Osteoblast (primary cell): Measurements from ENCODE around the gene ARRB2. TPM values are rescaled to one million over a fixed set of nuclear protein-coding genes. Genes with fewer than 3 reads are reported as not detected.

Experiments
- DNase-seq: peaks from one replicate; pipeline ENCODE4 v3.0.0; 2011; ENCODE audit warnings: low spot score, mixed read lengths; ENCODE audit not compliant: insufficient read length; ENCODE audit errors: missing footprints
- H2AFZ ChIP-seq: 2 replicates; pipeline ENCODE4 v1.6.0; 2011; ENCODE audit warnings: mild to moderate bottlenecking, low read length
- H3K27ac ChIP-seq: 2 replicates; pipeline ENCODE4 v1.5.1; 2011; ENCODE audit warnings: mild to moderate bottlenecking, low read depth, low read length, moderate library complexity
- H3K27me3 ChIP-seq: 2 replicates; pipeline ENCODE4 v1.6.0; 2012; ENCODE audit warnings: mild to moderate bottlenecking, control low read depth, inconsistent platforms, low read length, moderate library complexity; ENCODE audit not compliant: insufficient read depth
- H3K36me3 ChIP-seq: 2 replicates; pipeline ENCODE4 v1.5.1; 2011; ENCODE audit warnings: mild to moderate bottlenecking, low read length, control low read depth, moderate library complexity; ENCODE audit not compliant: insufficient read depth
- H3K4me1 ChIP-seq: 2 replicates; pipeline ENCODE4 v1.5.1; 2011; ENCODE audit warnings: mild to moderate bottlenecking, low read length, control low read depth, moderate library complexity; ENCODE audit not compliant: insufficient read depth
- H3K4me2 ChIP-seq: 2 replicates; pipeline ENCODE4 v1.6.0; 2011; ENCODE audit warnings: mild to moderate bottlenecking, low read length; ENCODE audit not compliant: insufficient read depth
- H3K4me3 ChIP-seq: fragments of 200-600 bp; sonication (generic); 3 replicates; pipeline ENCODE4 v1.5.1; 2012; ENCODE audit warnings: mild to moderate bottlenecking, low read length, inconsistent platforms; ENCODE audit not compliant: insufficient read depth
- H3K79me2 ChIP-seq: 2 replicates; pipeline ENCODE4 v1.6.0; 2012; ENCODE audit warnings: mild to moderate bottlenecking, low read length, control low read depth, inconsistent platforms; ENCODE audit not compliant: insufficient read depth
- H3K9me3 ChIP-seq: 2 replicates; pipeline ENCODE4 v1.5.1; 2011; ENCODE audit warnings: low read depth, low read length, control low read depth
- H4K20me1 ChIP-seq: 2 replicates; pipeline ENCODE4 v1.6.0; 2012; ENCODE audit warnings: mild to moderate bottlenecking, low read length, control low read depth; ENCODE audit not compliant: insufficient read depth
- CTCF ChIP-seq: IDR thresholded peaks from 2 replicates; pipeline ENCODE4 v1.5.1; 2011; ENCODE audit warnings: mild to moderate bottlenecking, low read depth, low read length, moderate library complexity; ENCODE audit errors: extremely low read depth
- total RNA-seq: library from RNA; depleted of rRNA; stranded (reverse); fragments of >200 nt; gene quantifications from 2 replicates; pipeline ENCODE4 v1.2.3, GENCODE V29; 2012

Gene ARRB2
- total RNA-seq, 1 donor = 8.7 TPM

- H3K27me3 ChIP-seq = peaks cover 16% of the 10 kb centered on the region
- peak within 1 kb of the TSS; percentile 86 for H3K4me3 ChIP-seq
- no peaks in the 10 kb centered on the region for H3K79me2 ChIP-seq
- no peaks in the 10 kb centered on the region for H3K9me3 ChIP-seq
- DNase-seq = peak; percentile 98
- no peak for TF ChIP-seq CTCF
- H3K4me1 ChIP-seq = peaks cover 16% of the 10 kb centered on the region
- no peaks in the 10 kb centered on the region for H4K20me1 ChIP-seq
- H3K27ac ChIP-seq = peak within 1 kb of the TSS; percentile 41
- no peaks in the 10 kb centered on the region for H3K36me3 ChIP-seq
- peak within 1 kb of the TSS; percentile 94 for H2AFZ ChIP-seq
- H3K4me2 ChIP-seq = peak within 1 kb of the TSS; percentile 92
Observed at GRCh38 chr17:4739122-4740024, 28.9 kb downstream of the ARRB2 start, which contains the start of the genes CXCL16 and ZMYND15. Gene CXCL16 (minus strand): TSS chr17:4739928. CDS start chr17:4739339, 589 bp downstream. Gene ZMYND15 (plus strand): TSS chr17:4739833. CDS start chr17:4740549, 716 bp downstream.

DNA sequence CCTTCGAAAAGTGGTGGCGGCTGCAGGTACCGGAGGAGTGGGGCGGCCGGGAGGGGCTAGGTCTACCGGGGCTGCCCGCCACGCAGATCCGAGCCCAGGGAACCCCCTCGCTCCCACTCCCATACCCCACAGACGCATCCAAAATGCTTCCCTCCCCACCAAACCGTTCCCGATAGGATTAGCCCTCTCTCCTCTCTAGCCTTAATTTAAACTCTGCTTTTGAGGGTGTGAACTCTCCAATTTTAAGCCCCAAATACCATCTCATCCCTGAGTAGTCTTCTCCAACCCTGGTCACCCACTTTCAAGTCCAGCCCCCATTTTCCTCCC is 29.6 kb downstream of the ARRB2 start:
- Histone ChIP-seq H3K9me3 (no peaks in the 10 kb centered on the region), H3K4me1 (peaks cover 16% of the 10 kb centered on the region), H4K20me1 (no peaks in the 10 kb centered on the region), H3K27me3 (peaks cover 16% of the 10 kb centered on the region), H3K4me3 (peak overlapping the region; percentile 86), H3K36me3 (no peaks in the 10 kb centered on the region), H3K27ac (no peak overlapping the region), H2AFZ (peak overlapping the region; percentile 94), H3K79me2 (no peaks in the 10 kb centered on the region), H3K4me2 (peak overlapping the region; percentile 92)
- no peak for TF ChIP-seq CTCF
- peak; percentile 83 for DNase-seq

- Histone ChIP-seq H2AFZ (no peak overlapping the region), H3K27me3 (peaks cover 19% of the 10 kb centered on the region), H3K27ac (no peak overlapping the region), H3K4me1 (peaks cover 16% of the 10 kb centered on the region), H3K9me3 (no peaks in the 10 kb centered on the region), H3K4me2 (no peak overlapping the region), H4K20me1 (no peaks in the 10 kb centered on the region), H3K79me2 (no peaks in the 10 kb centered on the region), H3K36me3 (no peaks in the 10 kb centered on the region), H3K4me3 (no peak overlapping the region)
- TF ChIP-seq CTCF = no peak
- DNase-seq = peak; percentile 86
Observed at GRCh38 chr17:4740584-4740983, 30.2 kb downstream of the ARRB2 start.

DNA sequence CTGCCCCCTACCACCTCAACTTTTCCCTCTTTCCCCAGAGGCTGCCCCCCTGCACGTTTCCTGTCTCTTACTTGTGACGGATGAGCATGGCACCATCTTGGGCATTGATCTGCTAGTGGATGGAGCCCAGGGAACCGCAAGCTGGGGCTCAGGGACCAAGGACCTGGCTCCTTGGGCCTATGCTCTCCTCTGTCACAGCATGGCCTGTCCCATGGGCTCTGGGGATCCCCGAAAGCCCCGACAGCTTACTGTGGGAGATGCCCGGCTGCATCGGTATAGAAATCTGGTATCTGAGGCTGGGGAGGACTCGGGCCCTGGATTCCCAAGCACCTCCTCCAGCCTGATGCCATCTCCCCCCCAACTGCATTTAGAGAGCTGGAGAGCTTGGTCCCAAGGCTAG is 31.1 kb downstream of the ARRB2 start:
- Histone ChIP-seq H3K4me1 (peaks cover 10% of the 10 kb centered on the region), H4K20me1 (no peaks in the 10 kb centered on the region), H3K36me3 (no peaks in the 10 kb centered on the region), H3K9me3 (no peaks in the 10 kb centered on the region), H3K4me3 (no peak overlapping the region), H3K27me3 (peaks cover 24% of the 10 kb centered on the region), H2AFZ (no peak overlapping the region), H3K79me2 (no peaks in the 10 kb centered on the region), H3K27ac (no peak overlapping the region), H3K4me2 (no peak overlapping the region)
- TF ChIP-seq CTCF = no peak
- DNase-seq = peak; percentile 72
